B cell (primary cell): ENCODE measurements around the gene LRRC7. TPM values are rescaled to one million over a fixed set of nuclear protein-coding genes. Genes with fewer than 3 reads are reported as not detected.

ENCODE experiments used
- ATAC-seq: fragments of 200-7000 bp; cut with Tn5 transposase; one replicate; pipeline ENCODE4 v1.10.0; 2021; ENCODE audit warnings: low read depth, mild to moderate bottlenecking, moderate number of reproducible peaks, moderate library complexity
- CTCF ChIA-PET: fragments of 350-600 bp; sonication (Branson Sonifier 250); formaldehyde crosslinking; loops from one replicate; lab custom pipeline; 2021; ENCODE audit warnings: antibody characterized with exemption, inconsistent platforms; lab: Charles Lee
- POLR2A ChIA-PET: fragments of 350-600 bp; sonication (Branson Sonifier 250); formaldehyde crosslinking; loops from one replicate; lab custom pipeline; 2021; ENCODE audit warnings: antibody characterized with exemption; lab: Charles Lee
- DNase-seq: peaks from one replicate; pipeline ENCODE4 v3.0.0; 2013
- H2AFZ ChIP-seq: 2 replicates; pipeline ENCODE4 v1.6.1; 2012; ENCODE audit warnings: mild to moderate bottlenecking, low read depth, low read length; ENCODE audit not compliant: insufficient read depth, poor library complexity, severe bottlenecking
- H3K27ac ChIP-seq, 2 donors: 1 replicate in 1 of 2; 2 replicates in 1 of 2; pipeline ENCODE4 v1.5.1; 2012 to 2013; ENCODE audit warnings: low read length in 2 of 2, mild to moderate bottlenecking in 2 of 2, moderate library complexity in 1 of 2
- H3K27me3 ChIP-seq, 4 experiments: fragments of 200-600 bp in 1 of 4; sonication (generic) in 1 of 4; replicated peaks in 1 of 4; 1 replicate in 2 of 4; 2 replicates in 2 of 4; pipeline versions ENCODE4 v1.6.1 to v1.7.0; 2013 to 2016; ENCODE audit warnings: low read length in 3 of 4, mild to moderate bottlenecking in 2 of 4, mixed read lengths in 1 of 4, moderate library complexity in 1 of 4; ENCODE audit not compliant: insufficient read depth in 4 of 4, control insufficient read depth in 3 of 4; ENCODE audit errors: control extremely low read depth in 1 of 4
- H3K36me3 ChIP-seq, 2 experiments: replicated peaks in 1 of 2; 1 replicate in 1 of 2; 2 replicates in 1 of 2; pipeline versions ENCODE4 v1.6.1 to v1.7.1; 2013; ENCODE audit warnings: low read length in 1 of 2; ENCODE audit not compliant: insufficient read depth in 2 of 2, control insufficient read depth in 1 of 2; ENCODE audit errors: control extremely low read depth in 1 of 2, extremely low read depth in 1 of 2
- H3K4me1 ChIP-seq, 2 donors: fragments of 200-600 bp in 1 of 2; sonication (generic) in 1 of 2; 1 replicate in 1 of 2; 2 replicates in 1 of 2; pipeline versions ENCODE4 v1.5.1 to v1.6.1; 2013 to 2017; ENCODE audit warnings: low read length in 2 of 2; ENCODE audit not compliant: control insufficient read depth in 2 of 2, insufficient read depth in 2 of 2
- H3K4me2 ChIP-seq: replicated peaks from 2 replicates; pipeline ENCODE3; 2012; ENCODE audit warnings: mild to moderate bottlenecking, low read depth, low read length; ENCODE audit not compliant: poor library complexity, severe bottlenecking
- H3K4me3 ChIP-seq, 5 experiments: fragments of 200-600 bp in 1 of 5; sonication (generic) in 1 of 5; 1 replicate in 3 of 5; 2 replicates in 2 of 5; pipeline versions ENCODE4 v1.5.1 to v1.7.0; 2011 to 2016; ENCODE audit warnings: low read length in 4 of 5, mild to moderate bottlenecking in 4 of 5, low read depth in 2 of 5, control low read depth in 1 of 5, moderate library complexity in 1 of 5; ENCODE audit not compliant: insufficient read depth in 1 of 5; ENCODE audit errors: control extremely low read depth in 1 of 5, extremely low read depth in 1 of 5
- H3K79me2 ChIP-seq: fragments of 200-600 bp; sonication (generic); one replicate; pipeline ENCODE4 v1.6.0; 2016; ENCODE audit warnings: low read length; ENCODE audit not compliant: control insufficient read depth, insufficient read depth
- H3K9ac ChIP-seq: fragments of 200-600 bp; sonication (generic); 2 replicates; pipeline ENCODE4 v1.6.1; 2017; ENCODE audit warnings: mild to moderate bottlenecking, low read length, moderate library complexity
- H3K9me3 ChIP-seq, 3 donors: one replicate each; pipeline versions ENCODE4 v1.6.1 to v1.7.1; 2013; ENCODE audit warnings: low read length in 2 of 3; ENCODE audit not compliant: control insufficient read depth in 2 of 3, insufficient read depth in 1 of 3; ENCODE audit errors: control extremely low read depth in 1 of 3
- H4K20me1 ChIP-seq: 2 replicates; pipeline ENCODE4 v1.6.0; 2012; ENCODE audit warnings: mild to moderate bottlenecking, low read length; ENCODE audit not compliant: insufficient read depth, control insufficient read depth, poor library complexity, severe bottlenecking
- H3K27ac Mint-ChIP-seq: one replicate; pipeline ENCODE4 v1.8.0; 2021; ENCODE audit warnings: mixed read lengths
- H3K27me3 Mint-ChIP-seq: one replicate; pipeline ENCODE4 v1.8.0; 2021; ENCODE audit warnings: mixed read lengths
- H3K4me1 Mint-ChIP-seq: one replicate; pipeline ENCODE4 v1.8.0; 2021; ENCODE audit warnings: mixed read lengths
- H3K4me3 Mint-ChIP-seq: one replicate; pipeline ENCODE4 v1.8.0; 2021; ENCODE audit warnings: mixed read lengths
- H3K9me3 Mint-ChIP-seq: one replicate; pipeline ENCODE4 v1.8.0; 2022; ENCODE audit warnings: mixed read lengths; ENCODE audit not compliant: insufficient read depth
- CTCF ChIP-seq: fragments of 200-600 bp; IDR thresholded peaks from one replicate; pipeline ENCODE4 v1.8.0; 2022; ENCODE audit warnings: antibody characterized with exemption, mild to moderate bottlenecking
- EZH2 ChIP-seq: IDR thresholded peaks from 2 replicates; pipeline ENCODE4 v1.6.1; 2012; ENCODE audit warnings: borderline replicate concordance, low read depth, mild to moderate bottlenecking, moderate library complexity, low read length; ENCODE audit not compliant: insufficient read depth, poor library complexity, severe bottlenecking
- WGBS: methylation state at CpG from one replicate; pipeline ENCODE4 v1.1.5; 2013; ENCODE audit warnings: missing lambda C conversion rate; ENCODE audit not compliant: insufficient coverage; 5-methylcytosine and 5-hydroxymethylcytosine counted together
- intact Hi-C: fragments of 100-400 bp; cut with micrococcal nuclease; formaldehyde crosslinking; loops from one replicate; pipeline ENCODE4 v1.10.0; 2022
- polyA plus RNA-seq: library from polyadenylated mRNA; depleted of rRNA; stranded (reverse); fragments of >200 nt; gene quantifications from 2 replicates; pipeline ENCODE4 v1.2.3, GENCODE V29; 2012
- total RNA-seq, 2 donors: library from RNA; stranded (reverse); fragments of 120-200 nt in 1 of 2; gene quantifications; 1 replicate in 1 of 2; 2 replicates in 1 of 2; pipeline versions ENCODE4 v1.2.3 to v1.2.4, GENCODE V29; 2013 to 2022

The LRRC7 gene
- total and polyA plus RNA-seq, 2 donors (not counting 1 experiment from before 2014, with no cell fraction given), result not detected

DNA sequence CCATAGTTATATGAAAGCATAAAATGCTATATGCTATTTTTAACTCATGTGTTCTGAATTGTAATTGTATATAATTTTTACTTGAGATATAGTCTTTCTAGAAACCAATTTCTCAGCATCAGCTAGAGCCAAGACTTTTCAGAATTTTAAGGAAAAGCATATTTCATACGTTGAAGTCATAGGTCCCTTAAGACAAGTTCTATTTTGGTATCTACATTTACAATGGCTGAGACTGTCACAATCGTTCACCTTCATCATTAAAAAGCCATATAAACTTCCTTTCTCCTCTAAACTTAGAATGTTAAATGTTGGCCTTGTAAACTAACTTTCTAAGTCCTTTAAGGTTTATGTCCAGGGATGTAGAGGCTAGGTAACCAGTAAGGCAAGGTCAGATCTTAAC is 533.5 kb downstream of the LRRC7 start:
- H3K9me3 Mint-ChIP-seq, result no peaks in the 10 kb centered on the region

DNA sequence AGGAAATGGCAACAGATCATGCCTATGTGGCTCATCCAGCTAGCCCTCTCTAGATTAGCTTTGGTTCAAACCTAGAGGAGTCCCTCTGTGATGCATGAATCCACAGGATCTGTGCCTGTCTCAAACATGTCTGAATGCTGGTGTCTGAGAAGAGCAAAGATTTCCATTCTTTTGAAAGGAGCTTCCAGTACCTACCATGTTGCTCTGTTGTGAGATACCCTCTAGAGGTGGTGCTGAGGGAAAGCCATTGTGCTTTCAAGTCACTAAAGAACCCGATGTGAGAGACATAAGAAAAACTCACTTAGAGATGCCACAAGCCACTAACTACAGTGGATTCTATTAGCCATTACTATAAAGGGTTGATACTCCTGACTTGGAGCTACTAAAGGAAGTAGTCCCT is 534.1 kb downstream of the LRRC7 start:
- Histone ChIP-seq H3K9me3 (no peaks in the 10 kb centered on the region), H3K9ac (no peak overlapping the region), H3K36me3 (no peaks in the 10 kb centered on the region), H3K27me3 (no peaks in the 10 kb centered on the region), H3K27ac (no peak overlapping the region), H3K4me3 (no peak overlapping the region), H2AFZ (no peak overlapping the region), H3K4me1 (no peaks in the 10 kb centered on the region), H3K4me2 (no peak overlapping the region), H3K79me2 (no peaks in the 10 kb centered on the region), H4K20me1 (no peaks in the 10 kb centered on the region)
- Mint-ChIP-seq H3K27ac (no peak overlapping the region), H3K9me3 (no peaks in the 10 kb centered on the region), H3K27me3 (peaks cover 4% of the 10 kb centered on the region), H3K4me1 (no peaks in the 10 kb centered on the region), H3K4me3 (no peak overlapping the region)
- ChIA-PET POLR2A (no interaction called here), CTCF (no interaction called here)
- no peak for ATAC-seq
- DNase-seq, result no peak
- WGBS, result no CpG with 5 or more reads among the region's 1 CpG
- TF ChIP-seq EZH2, result no peak
- no peak for TF ChIP-seq CTCF
- intact Hi-C loops, result no loop called here

More for the DNA sequence above, 533.5 kb downstream of the LRRC7 start:
- POLR2A ChIA-PET, result no interaction called here
- Histone ChIP-seq H3K79me2 (no peaks in the 10 kb centered on the region), H3K4me2 (no peak overlapping the region), H3K27ac (no peak overlapping the region), H3K9ac (no peak overlapping the region), H3K4me1 (no peaks in the 10 kb centered on the region), H3K4me3 (no peak overlapping the region), H3K36me3 (no peaks in the 10 kb centered on the region), H4K20me1 (no peaks in the 10 kb centered on the region), H3K9me3 (no peaks in the 10 kb centered on the region), H3K27me3 (no peaks in the 10 kb centered on the region), H2AFZ (no peak overlapping the region)
- Mint-ChIP-seq H3K27ac (no peak overlapping the region), H3K4me3 (no peak overlapping the region), H3K4me1 (no peaks in the 10 kb centered on the region), H3K27me3 (peaks cover 7% of the 10 kb centered on the region)
- DNase-seq (no peak), ATAC-seq (no peak)
- intact Hi-C loops, result no loop called here
- WGBS, result no CpG with 5 or more reads among the region's 2 CpGs
- TF ChIP-seq EZH2 (no peak), CTCF (no peak)
- CTCF ChIA-PET, result no interaction called here
